GM18498 (cell line): ENCODE measurements around the gene RAPGEF1.

Experiments used
- ATAC-seq: cut with Tn5 transposase; IDR thresholded peaks from one replicate; pipeline ENCODE4 v1.9.1; 2021; ENCODE audit warnings: mild to moderate bottlenecking, moderate library complexity; ENCODE audit not compliant: unreplicated experiment

RAPGEF1 gene

DNA sequence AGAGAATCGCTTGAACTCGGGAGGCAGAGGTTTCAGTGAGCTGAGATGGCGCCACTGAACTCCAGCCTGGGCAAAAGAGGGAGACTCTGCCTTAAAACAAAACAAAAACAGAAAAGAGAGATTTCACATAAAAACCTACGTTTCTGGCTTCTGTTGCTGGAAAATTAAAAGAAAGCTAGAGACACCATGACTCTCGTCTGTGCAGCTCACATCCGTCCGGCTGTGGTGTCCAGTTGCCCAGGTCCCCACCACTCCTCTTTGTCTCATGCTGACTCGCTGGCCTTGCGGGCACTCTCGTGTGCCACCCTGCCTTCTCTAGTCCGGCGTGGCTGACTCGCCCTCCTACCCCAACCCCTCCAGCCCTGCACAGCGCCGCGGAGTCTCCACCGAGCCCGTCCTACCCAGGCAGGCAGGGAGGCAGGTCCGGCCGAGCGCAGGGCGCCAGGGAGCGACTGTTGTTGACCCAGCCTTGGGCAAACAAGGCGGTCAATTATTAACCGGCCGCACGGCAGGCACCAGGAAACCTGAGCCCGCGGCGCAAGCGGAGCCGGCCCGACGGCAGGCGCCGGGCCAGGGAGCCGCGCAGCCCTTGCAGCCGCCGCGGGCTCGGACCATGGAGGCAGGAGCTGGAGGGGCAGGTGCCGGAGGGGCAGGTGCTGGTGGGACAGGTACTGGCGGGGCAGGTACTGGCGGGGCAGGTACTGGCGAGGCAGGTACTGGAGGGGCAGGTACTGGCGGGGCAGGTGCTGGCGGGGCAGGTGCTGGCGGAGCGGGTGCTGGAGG is 194.7 kb downstream of the RAPGEF1 start, which contains the start of gene PRRT1B:
Gene PRRT1B, plus strand, starts transcription at position 521 of the 783 bp plus-strand sequence. Its CDS starts 93 bp downstream, at position 614.
- no peak for ATAC-seq

GRCh38 chr9:131543141-131543540 is 196.7 kb downstream of the RAPGEF1 start:
- ATAC-seq, result no peak

GRCh38 chr9:131539223-131539923 is 200.5 kb downstream of the RAPGEF1 start:
- ATAC-seq, result no peak

DNA sequence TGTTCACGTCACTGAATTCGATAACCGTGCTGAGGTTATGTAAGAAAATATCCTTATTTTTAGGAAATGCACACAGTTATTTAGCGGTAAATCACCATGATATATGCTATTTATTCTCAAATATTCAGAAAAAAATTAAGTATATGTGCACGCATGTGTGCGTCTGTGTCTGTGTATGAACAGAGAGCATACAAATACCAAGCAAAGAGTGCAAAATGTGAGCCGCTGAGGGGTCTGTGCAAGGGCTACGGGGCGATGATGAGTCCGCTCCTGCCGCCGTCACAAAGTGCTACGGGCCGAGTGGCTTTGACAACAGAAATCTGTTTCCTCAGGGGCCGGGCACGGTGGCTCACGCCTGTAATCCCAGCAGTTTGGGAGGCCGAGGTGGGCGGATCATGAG is 201.9 kb downstream of the RAPGEF1 start:
- ATAC-seq, result no peak

DNA sequence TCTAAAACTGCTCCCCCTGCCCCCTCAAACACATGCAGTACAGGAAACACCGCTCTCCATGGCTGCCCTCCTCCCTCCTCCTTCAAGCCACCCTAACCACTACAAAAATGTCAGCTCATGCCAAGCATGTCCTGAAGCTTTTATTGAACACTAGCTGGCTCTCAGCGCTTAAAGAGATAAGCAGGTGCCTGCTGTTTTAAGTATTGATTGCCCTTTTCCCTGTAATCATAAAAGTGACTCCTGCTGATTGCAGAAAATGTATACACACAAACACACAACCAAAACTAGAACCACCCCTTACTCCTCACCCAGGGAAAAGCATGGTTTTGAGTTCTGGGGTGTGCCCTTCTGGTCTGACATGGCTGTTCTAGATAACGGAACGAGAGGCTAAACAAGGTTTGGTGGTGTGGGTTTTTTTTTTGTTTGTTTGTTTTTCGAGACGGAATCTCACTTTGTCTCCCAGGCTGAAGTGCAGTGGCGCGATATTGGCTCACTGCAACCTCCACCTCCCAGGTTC is 205.1 kb downstream of the RAPGEF1 start:
- ATAC-seq, result no peak

DNA sequence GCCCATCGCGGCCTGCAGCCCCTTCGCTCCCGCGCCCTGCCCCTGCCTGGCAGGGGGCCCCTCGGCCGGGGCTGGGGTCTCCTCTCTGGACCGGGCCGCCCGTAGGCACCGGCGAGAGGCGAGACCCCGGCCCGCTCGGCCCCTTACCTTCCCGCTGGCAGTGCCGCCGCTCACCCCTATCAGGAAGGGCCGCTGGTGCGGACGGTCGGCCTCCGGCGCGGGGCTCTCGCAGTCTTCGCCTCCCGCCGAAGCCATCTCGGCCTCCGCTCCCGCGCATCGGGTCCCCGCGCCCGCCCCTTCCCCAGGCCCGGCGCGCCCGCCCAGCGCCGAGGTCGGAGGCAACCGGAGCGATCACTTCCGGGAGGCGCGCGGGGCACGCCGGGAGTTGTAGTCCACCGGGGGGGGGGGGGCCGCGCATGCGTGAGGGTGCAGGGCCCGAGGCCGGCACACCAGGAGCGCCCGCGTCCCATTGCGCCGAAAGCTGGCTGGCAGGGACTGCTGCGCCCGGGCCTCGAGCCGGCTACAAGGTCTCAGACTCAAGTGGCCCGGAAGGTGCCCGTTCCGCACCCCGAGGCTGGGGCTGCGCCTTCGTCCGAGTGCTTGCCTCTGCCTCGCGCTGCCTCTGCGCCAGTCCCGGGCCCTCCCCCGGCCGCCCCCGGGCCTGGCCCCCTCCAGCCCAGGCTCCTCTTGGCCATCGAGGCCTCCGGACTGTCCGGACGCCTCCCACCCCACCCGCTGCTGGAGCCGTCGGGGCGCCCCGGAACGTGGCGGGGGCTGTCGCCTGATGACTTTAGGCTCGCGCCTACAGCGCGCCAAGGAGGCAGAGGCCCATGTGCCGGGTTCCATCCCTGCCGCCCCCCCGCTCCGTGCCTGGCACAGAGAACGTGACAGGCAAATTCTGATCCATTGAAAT is 208.7 kb downstream of the RAPGEF1 start, which contains the start of gene UCK1:
Gene UCK1, minus strand, starts transcription at position 344 of the 913 bp plus-strand sequence. Its CDS starts 89 bp downstream, at position 255.
- ATAC-seq, result peak; percentile 80

GRCh38 chr9:131530546-131530919 is 209.3 kb downstream of the RAPGEF1 start:
- peak; percentile 35 for ATAC-seq

- no peak for ATAC-seq
Measured at GRCh38 chr9:131529597-131530545, 210.0 kb downstream of the RAPGEF1 start.

- ATAC-seq, result no peak
Measured at GRCh38 chr9:131528886-131529505, 210.9 kb downstream of the RAPGEF1 start.

DNA sequence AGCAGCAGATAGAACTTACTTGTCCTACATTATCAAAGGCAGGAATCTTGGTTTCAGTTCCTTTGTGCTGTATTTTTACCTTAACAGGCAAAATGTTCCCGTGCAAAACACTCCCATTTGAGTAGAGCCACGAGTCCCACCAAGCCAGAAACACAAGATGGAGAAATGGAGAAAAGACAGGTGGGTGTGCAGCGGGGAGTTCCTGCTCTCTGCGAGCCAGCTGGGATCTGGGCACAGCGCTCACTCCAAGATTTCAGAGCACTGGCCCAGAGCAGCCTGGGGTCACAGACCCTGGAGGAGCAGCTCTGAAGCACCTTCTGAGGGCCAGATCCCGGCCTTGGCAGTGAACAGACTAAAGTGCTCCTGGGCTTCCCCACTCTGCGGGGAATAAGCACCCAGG is 211.7 kb downstream of the RAPGEF1 start:
- ATAC-seq, result no peak
